ENCODE data around the gene MPV17L2.

MPV17L2 gene

DNA sequence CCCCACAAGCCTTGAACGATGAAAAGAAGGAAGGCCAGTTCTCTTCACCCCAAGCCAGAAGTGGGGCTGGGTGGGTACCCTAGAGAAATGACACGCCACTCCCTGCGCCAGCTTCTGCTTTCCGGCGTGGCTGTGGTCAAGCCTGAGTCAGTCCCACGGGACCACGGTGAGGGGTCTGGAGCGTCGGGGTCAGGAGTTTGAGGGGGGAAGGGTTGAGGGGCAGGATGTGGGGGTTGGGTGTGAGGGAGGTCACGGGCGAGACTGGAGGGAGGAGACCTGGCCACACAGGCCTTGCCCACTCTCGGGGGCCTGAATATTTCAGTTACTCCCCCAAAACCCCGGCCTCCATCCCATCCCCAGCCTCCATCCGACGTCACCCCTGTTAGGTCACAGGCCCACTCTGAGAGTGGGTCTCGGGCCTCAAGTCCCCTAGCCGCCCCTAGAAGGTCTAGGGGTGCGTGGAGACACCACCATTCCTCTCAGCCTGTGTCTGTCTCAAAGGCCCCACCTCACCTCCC, 19.9 kb upstream of the MPV17L2 start:
- TF ChIP-seq, protein P1, sequence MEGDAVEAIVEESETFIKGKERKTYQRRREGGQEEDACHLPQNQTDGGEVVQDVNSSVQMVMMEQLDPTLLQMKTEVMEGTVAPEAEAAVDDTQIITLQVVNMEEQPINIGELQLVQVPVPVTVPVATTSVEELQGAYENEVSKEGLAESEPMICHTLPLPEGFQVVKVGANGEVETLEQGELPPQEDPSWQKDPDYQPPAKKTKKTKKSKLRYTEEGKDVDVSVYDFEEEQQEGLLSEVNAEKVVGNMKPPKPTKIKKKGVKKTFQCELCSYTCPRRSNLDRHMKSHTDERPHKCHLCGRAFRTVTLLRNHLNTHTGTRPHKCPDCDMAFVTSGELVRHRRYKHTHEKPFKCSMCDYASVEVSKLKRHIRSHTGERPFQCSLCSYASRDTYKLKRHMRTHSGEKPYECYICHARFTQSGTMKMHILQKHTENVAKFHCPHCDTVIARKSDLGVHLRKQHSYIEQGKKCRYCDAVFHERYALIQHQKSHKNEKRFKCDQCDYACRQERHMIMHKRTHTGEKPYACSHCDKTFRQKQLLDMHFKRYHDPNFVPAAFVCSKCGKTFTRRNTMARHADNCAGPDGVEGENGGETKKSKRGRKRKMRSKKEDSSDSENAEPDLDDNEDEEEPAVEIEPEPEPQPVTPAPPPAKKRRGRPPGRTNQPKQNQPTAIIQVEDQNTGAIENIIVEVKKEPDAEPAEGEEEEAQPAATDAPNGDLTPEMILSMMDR (IDR thresholded peaks at IDR 0.05; ENCODE audit: borderline replicate concordance, control extremely low read depth, extremely low read depth, insufficient read depth, missing control alignments): no peak
- no peak for DNase-seq (ENCODE audit: low spot score)
- in situ Hi-C loops (cut with MboI; ENCODE audit: low sequenced_read_pairs, unreplicated experiment): no loop called here

DNA sequence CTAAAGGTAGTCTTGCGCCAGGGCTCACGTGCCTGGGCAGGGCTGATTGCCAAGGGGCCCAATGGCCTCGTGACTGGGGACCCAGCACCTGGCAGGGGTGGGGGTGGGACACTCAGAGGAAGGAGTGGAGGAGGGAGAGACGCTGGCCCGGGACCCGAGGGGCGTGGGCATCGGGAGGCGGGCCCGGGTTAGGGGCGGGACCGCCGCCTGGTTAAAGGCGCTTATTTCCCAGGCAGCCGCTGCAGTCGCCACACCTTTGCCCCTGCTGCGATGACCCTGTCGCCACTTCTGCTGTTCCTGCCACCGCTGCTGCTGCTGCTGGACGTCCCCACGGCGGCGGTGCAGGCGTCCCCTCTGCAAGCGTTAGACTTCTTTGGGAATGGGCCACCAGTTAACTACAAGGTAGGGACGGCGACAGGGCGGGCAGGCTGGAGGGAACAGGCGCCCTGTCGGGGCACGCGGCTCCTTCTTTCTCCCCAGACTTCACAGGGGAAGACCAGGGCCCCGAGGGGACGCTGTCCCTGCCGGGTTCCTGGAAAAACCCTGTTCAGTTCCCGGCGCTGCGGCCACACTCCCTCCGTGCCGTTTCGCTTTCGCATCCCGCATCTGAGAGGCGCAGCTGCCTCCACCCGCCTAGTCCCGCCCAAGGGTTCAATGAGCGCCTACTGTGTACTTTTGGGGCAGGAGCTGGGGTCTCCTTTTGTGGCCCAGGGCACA, 19.3 kb upstream of the MPV17L2 start, which contains the start of gene IFI30:
IFI30 (plus strand) TSS at position 242 of the 717 bp plus-strand sequence; CDS start at position 271, 29 bp downstream.
- in situ Hi-C loops (cut with MboI; ENCODE audit: low sequenced_read_pairs, unreplicated experiment): no loop called here
- peak; percentile 90 for DNase-seq (ENCODE audit: low spot score)
- TF ChIP-seq, protein P1 (IDR thresholded peaks at IDR 0.05; ENCODE audit: borderline replicate concordance, control extremely low read depth, extremely low read depth, insufficient read depth, missing control alignments): no peak

DNA sequence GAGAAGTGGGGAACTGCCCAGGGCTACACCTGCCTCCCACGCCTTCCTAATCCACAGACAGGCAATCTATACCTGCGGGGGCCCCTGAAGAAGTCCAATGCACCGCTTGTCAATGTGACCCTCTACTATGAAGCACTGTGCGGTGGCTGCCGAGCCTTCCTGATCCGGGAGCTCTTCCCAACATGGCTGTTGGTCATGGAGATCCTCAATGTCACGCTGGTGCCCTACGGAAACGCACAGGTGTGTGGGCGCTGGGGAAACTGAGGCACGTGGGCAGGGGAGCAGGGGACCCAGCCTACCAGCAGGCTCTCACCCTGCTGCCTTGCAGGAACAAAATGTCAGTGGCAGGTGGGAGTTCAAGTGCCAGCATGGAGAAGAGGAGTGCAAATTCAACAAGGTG, 18.0 kb upstream of the MPV17L2 start:
- no peak for DNase-seq (ENCODE audit: low spot score)
- in situ Hi-C loops (cut with MboI; ENCODE audit: low sequenced_read_pairs, unreplicated experiment): no loop called here
- TF ChIP-seq, protein P1 (IDR thresholded peaks at IDR 0.05; ENCODE audit: borderline replicate concordance, control extremely low read depth, extremely low read depth, insufficient read depth, missing control alignments): no peak

DNA sequence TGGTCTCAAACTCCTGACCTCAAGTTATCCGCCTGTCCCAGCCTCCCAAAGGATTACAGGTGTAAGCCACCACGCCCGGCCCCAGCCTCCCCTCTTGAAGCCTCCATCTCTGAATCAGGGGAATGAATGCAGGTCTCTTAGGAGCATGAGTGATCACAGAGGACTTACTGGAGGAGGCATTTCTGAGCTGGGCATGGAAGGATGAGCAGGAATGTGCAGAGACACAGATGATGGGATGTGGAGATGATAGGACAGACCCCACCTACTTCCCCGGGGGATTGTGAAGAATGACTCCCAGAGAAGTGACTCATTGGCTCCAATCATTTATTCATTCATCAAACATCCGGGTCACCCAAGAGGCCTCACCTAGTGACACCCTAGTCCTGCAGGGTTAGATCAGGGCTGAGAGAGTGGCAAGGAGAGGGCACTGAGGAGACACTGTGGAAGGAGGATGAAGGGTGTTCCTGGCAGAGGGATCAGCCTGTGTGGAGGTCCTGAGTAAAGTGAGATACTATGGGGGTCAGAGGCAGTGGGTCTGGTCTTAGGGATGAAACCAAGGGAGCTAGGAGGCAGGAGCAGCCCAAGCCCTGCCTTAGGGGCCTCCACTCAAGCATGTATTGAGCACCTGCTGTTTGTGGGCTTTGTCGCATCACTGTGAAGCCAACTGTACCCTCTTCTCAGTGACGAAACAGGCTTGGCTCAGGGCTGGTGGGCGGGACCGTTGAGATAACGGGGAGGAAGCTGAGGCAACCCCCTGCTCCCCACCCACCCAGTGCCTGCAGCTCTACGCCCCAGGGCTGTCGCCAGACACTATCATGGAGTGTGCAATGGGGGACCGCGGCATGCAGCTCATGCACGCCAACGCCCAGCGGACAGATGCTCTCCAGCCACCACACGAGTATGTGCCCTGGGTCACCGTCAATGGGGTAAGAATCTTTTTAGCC, 16.4 kb upstream of the MPV17L2 start:
- in situ Hi-C loops (cut with MboI; ENCODE audit: low sequenced_read_pairs, unreplicated experiment): no loop called here
- TF ChIP-seq, protein P1 (IDR thresholded peaks at IDR 0.05; ENCODE audit: borderline replicate concordance, control extremely low read depth, extremely low read depth, insufficient read depth, missing control alignments): no peak
- no peak for DNase-seq (ENCODE audit: low spot score)

DNA sequence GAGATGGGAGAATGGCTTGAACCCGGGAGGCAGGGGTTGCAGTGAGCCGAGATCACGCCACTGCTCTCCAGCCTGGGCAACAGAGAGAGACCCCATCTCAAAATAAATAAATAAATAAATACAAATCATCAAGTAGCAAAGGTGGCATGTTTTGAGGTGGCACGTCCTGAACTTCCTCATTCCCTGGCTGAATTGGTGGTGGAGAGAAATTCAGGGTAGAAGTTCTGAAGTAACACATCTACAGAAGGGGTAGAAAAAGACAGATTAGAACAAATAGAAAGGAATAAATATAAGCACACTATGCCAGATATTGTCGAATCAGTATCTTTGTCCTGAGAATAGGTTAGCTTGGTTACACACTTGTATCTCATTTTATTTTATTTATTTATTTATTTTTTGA, 13.1 kb upstream of the MPV17L2 start:
- DNase-seq (ENCODE audit: low spot score): no peak
- TF ChIP-seq, protein P1 (IDR thresholded peaks at IDR 0.05; ENCODE audit: borderline replicate concordance, control extremely low read depth, extremely low read depth, insufficient read depth, missing control alignments): no peak
- in situ Hi-C loops (cut with MboI; ENCODE audit: low sequenced_read_pairs, unreplicated experiment): no loop called here

DNA sequence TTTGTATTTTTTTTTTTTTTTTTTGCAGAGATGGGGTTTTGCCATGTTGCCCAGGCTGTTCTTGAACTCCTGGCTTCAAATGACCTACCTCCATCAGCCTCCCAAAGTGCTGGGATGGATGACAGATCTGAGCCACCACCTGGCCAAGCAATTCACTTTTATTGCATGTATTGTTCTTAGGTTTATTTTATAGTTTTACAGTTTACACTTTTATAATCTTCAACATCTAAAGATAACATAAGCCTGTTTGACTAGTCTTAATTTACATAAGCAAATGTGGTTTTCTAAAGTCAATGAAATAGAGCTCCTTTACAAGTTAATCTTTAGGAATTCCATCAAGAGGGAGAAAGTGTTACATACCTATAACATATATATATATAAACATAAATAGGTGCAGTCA, 9.5 kb upstream of the MPV17L2 start:
- TF ChIP-seq, protein P1 (IDR thresholded peaks at IDR 0.05; ENCODE audit: borderline replicate concordance, control extremely low read depth, extremely low read depth, insufficient read depth, missing control alignments): no peak
- in situ Hi-C loops (cut with MboI; ENCODE audit: low sequenced_read_pairs, unreplicated experiment): no loop called here
- no peak for DNase-seq (ENCODE audit: low spot score)

Measured in GM13976 (cell line).